Erythroblast (primary cell): ENCODE data around the gene ESAM.

Source experiments
- GATA1 ChIP-seq: IDR thresholded peaks from 2 replicates; pipeline ENCODE4 v1.6.1; 2011; ENCODE audit warnings: low read depth, mild to moderate bottlenecking, control low read depth, low read length, moderate library complexity
- POLR2A ChIP-seq: IDR thresholded peaks from 2 replicates; pipeline ENCODE4 v1.6.1; 2011; ENCODE audit warnings: mild to moderate bottlenecking, low read length

DNA sequence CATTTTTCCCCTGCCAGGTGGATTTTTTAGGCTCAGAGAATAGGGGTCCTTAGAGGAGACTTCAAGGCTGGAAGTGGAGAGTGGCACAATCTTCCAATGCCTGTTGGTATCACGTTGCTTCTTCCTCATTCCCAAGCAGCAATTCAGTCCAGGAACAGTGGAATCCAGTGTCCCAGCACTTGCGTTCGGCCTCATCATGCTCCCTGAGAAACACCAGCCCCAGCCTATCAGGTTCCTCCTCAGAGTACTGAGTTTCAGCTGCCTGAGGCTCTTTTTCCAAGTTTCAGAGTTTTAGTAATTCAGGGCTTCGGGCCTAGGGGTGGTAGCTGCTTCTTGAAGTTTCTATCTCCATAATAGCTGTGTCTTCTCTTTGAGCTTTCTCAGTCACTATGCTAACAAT, 54.3 kb downstream of the ESAM start:
- TF ChIP-seq POLR2A = no peak
- no peak for TF ChIP-seq GATA1
